Measurements from ENCODE around the gene F2. TPM values are rescaled to one million over a fixed set of nuclear protein-coding genes. Genes with fewer than 3 reads are reported as not detected.

F2 gene
- total RNA-seq, 2 donors from 2014 or later, result 0.89 to 1.5 TPM

DNA sequence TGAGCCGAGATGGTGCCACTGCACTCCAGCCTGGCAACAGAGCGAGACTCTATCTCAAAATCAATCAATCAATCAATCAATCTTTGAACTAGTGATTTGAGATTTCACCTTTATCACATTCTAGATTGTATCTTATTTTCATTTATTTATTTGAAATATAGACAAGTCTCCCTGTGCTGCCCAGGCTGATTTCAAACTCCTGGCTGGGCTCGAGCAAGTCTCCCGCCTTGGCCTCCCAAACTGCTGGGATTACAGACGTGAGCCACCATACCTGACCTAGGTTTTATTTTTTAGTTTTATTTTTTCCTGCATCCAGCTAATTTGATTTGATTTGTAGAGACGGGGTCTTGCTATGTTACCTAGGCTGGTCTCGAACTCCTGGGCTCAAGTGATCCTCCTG is 17.1 kb downstream of the F2 start:
- TF ChIP-seq, protein P1, sequence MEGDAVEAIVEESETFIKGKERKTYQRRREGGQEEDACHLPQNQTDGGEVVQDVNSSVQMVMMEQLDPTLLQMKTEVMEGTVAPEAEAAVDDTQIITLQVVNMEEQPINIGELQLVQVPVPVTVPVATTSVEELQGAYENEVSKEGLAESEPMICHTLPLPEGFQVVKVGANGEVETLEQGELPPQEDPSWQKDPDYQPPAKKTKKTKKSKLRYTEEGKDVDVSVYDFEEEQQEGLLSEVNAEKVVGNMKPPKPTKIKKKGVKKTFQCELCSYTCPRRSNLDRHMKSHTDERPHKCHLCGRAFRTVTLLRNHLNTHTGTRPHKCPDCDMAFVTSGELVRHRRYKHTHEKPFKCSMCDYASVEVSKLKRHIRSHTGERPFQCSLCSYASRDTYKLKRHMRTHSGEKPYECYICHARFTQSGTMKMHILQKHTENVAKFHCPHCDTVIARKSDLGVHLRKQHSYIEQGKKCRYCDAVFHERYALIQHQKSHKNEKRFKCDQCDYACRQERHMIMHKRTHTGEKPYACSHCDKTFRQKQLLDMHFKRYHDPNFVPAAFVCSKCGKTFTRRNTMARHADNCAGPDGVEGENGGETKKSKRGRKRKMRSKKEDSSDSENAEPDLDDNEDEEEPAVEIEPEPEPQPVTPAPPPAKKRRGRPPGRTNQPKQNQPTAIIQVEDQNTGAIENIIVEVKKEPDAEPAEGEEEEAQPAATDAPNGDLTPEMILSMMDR (conservative IDR thresholded peaks at IDR 0.05), result no peak
- H3K9ac ChIP-seq (ENCODE audit: extremely low read depth, low read length, poor library complexity, severe bottlenecking), result no peak overlapping the region
- no peak overlapping the region for H3K4me3 ChIP-seq (ENCODE audit: low read length)
- Mint-ChIP-seq H3K9me3 (no peaks in the 10 kb centered on the region), H3K36me3 (ENCODE audit: low read depth) (peaks cover 10% of the 10 kb centered on the region), H3K4me3 (no peak overlapping the region), H3K27ac (no peak overlapping the region), H3K27me3 (ENCODE audit: insufficient read depth) (no peaks in the 10 kb centered on the region), H3K4me1 (no peaks in the 10 kb centered on the region)
- H3K4me1 ChIP-seq (ENCODE audit: control insufficient read depth, insufficient read depth, low read length), result no peaks in the 10 kb centered on the region
- H3K9me3 ChIP-seq (ENCODE audit: control insufficient read depth, low read length), result no peaks in the 10 kb centered on the region
- no peaks in the 10 kb centered on the region for H3K27me3 ChIP-seq (ENCODE audit: control insufficient read depth, insufficient read depth, low read length, poor library complexity, severe bottlenecking)
- 85 to 93% methylated on average over 4 to 7 of the region's 7 CpGs for WGBS, 2 experiments (ENCODE audit: insufficient coverage in 1 of 2, insufficient read length in 1 of 2)
- peaks cover 2% of the 10 kb centered on the region for H3K36me3 ChIP-seq (ENCODE audit: control insufficient read depth, insufficient read depth, low read length)
- H3K27ac ChIP-seq (ENCODE audit: low read depth, low read length), result no peak overlapping the region
- no peak for DNase-seq

DNA sequence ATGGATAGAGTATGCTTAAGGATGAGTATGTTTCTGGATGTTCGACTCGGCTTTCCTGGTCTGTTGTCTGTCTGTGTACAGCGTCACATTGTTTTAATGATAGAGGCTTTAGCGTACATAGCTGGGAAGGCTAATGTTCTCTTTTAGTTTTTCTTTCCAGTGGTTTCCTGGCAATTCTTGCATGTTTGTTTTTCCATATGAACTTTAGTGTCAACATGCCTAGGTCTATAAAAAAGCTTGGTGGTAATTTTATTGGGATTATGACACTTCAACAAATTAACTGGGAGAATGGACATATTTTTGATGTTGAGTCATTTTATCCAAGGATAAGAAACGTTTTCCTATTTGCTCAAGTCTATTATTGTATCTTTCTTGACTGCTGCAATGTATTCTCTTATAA is 17.6 kb downstream of the F2 start:
- no peaks in the 10 kb centered on the region for H3K9me3 ChIP-seq (ENCODE audit: control insufficient read depth, low read length)
- Mint-ChIP-seq H3K27ac (no peak overlapping the region), H3K9me3 (no peaks in the 10 kb centered on the region), H3K27me3 (ENCODE audit: insufficient read depth) (no peaks in the 10 kb centered on the region), H3K36me3 (ENCODE audit: low read depth) (peaks cover 15% of the 10 kb centered on the region), H3K4me1 (no peaks in the 10 kb centered on the region), H3K4me3 (no peak overlapping the region)
- H3K27ac ChIP-seq (ENCODE audit: low read depth, low read length), result no peak overlapping the region
- no peaks in the 10 kb centered on the region for H3K4me1 ChIP-seq (ENCODE audit: control insufficient read depth, insufficient read depth, low read length)
- H3K4me3 ChIP-seq (ENCODE audit: low read length), result no peak overlapping the region
- DNase-seq, result no peak
- H3K36me3 ChIP-seq (ENCODE audit: control insufficient read depth, insufficient read depth, low read length), result peaks cover 7% of the 10 kb centered on the region
- TF ChIP-seq, protein P1 (conservative IDR thresholded peaks at IDR 0.05), result no peak
- no peak overlapping the region for H3K9ac ChIP-seq (ENCODE audit: extremely low read depth, low read length, poor library complexity, severe bottlenecking)
- H3K27me3 ChIP-seq (ENCODE audit: control insufficient read depth, insufficient read depth, low read length, poor library complexity, severe bottlenecking), result no peaks in the 10 kb centered on the region
- WGBS, 2 experiments (ENCODE audit: insufficient coverage in 1 of 2, insufficient read length in 1 of 2), result 93 to 100% methylated on average over 1 to 4 of the region's 5 CpGs

DNA sequence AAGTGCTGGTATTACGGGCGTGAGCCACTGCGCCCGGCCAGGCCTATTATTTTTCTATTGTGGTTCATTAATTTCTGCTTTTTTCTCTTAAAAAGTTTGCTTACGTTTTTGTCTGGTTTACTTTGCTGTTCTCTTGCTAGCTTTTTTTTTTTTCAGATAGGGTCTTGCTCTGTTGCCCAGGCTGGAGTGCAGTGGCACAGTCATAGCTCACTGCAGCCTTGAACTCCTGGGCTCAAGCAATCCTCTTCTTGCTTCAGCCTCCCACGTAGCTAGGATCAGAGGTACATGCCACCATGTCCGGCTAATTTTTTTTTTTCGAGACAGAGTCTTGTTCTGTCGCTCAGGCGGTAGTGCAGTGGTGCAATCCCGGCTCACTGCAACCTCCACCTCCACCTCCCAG is 18.7 kb downstream of the F2 start:
- no peak overlapping the region for H3K4me3 Mint-ChIP-seq
- H3K27me3 Mint-ChIP-seq (ENCODE audit: insufficient read depth), result no peaks in the 10 kb centered on the region
- no peak overlapping the region for H3K9ac ChIP-seq (ENCODE audit: extremely low read depth, low read length, poor library complexity, severe bottlenecking)
- H3K4me3 ChIP-seq (ENCODE audit: low read length), result no peak overlapping the region
- no peaks in the 10 kb centered on the region for H3K4me1 Mint-ChIP-seq
- no peaks in the 10 kb centered on the region for H3K9me3 ChIP-seq (ENCODE audit: control insufficient read depth, low read length)
- no peaks in the 10 kb centered on the region for H3K27me3 ChIP-seq (ENCODE audit: control insufficient read depth, insufficient read depth, low read length, poor library complexity, severe bottlenecking)
- no peaks in the 10 kb centered on the region for H3K9me3 Mint-ChIP-seq
- peaks cover 18% of the 10 kb centered on the region for H3K36me3 ChIP-seq (ENCODE audit: control insufficient read depth, insufficient read depth, low read length)
- no peak for DNase-seq
- H3K27ac Mint-ChIP-seq, result no peak overlapping the region
- H3K4me1 ChIP-seq (ENCODE audit: control insufficient read depth, insufficient read depth, low read length), result no peaks in the 10 kb centered on the region
- TF ChIP-seq, protein P1 (conservative IDR thresholded peaks at IDR 0.05), result no peak
- WGBS, 2 experiments (ENCODE audit: insufficient coverage in 1 of 2, insufficient read length in 1 of 2), result 89 to 94% methylated on average over 11 of the region's 11 CpGs
- H3K27ac ChIP-seq (ENCODE audit: low read depth, low read length), result no peak overlapping the region
- peaks cover 25% of the 10 kb centered on the region for H3K36me3 Mint-ChIP-seq (ENCODE audit: low read depth)
